Measurements from ENCODE around the gene TTLL6.
A peak's percentile ranks its signal among the peaks of the same experiment; 100 is the strongest.
"Not testable (repeated sequence)": the region's sequence is repeated elsewhere in the genome, so short reads cannot be mapped to it uniquely, and the experiment has no call there.

TTLL6 gene

DNA sequence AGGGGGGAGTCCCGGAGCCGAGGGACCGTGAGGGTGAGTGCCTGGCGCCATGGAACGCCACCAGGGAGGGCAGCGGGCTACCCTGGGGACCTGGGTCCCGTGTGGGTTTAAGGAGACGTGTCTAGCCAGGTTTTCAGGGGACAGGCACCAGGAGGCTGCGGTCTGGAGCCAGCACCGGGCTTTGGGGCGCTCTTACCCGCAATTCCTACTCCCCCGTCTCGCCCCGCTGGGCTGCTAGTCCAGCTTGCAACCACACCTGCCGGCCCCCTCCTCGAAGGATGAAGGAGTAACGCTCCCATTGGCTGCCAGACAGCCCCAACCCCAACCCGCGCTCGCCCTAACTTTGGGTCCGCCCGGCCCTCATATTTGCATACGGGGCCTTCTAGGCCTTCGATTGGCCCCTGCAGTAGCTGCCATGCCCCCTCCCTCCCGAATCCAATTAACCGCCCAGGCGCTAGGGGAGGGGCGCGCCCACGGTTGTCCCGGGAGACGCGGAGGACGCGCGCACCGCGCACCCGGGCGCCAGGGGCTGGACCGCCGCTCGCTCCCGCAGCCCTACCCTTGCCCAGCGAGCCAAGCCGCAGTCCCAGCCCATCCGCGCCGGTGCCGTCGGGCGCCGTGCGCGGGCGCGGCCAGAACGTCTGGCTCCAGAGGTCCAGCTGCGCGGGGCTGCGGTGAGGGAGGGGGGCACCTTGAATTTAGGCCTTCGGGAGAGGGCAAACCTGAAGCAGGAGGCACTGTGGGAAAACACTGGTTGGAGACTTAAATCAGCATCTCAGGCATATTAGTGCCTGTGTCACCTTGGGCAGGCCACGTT, at the start of gene TTLL6:
TTLL6 (minus strand) TSS at position 456 of the 817 bp plus-strand sequence; CDS start at position 299, 157 bp downstream.
- DNase-seq, result peak; percentile 82

DNA sequence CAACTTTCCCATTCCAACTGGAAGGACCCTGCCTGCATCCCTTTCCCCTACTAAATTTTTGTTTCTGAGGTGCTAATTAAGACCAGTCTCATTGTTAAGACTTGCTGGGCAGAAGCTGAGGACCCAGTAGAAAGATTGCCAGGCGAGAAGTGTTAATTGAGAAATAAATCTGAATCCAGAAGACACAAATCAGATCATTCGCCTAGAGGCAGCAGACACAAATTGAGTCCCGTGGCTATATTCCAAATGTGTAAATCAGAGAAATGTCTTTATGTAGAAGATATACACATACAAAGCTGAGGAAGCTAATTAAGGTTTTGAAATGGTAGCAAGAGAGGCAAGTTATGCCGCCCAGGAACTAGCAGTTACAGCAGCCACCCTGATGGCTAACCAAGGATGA, 43.4 kb upstream of the TTLL6 start:
- no peak for DNase-seq

DNA sequence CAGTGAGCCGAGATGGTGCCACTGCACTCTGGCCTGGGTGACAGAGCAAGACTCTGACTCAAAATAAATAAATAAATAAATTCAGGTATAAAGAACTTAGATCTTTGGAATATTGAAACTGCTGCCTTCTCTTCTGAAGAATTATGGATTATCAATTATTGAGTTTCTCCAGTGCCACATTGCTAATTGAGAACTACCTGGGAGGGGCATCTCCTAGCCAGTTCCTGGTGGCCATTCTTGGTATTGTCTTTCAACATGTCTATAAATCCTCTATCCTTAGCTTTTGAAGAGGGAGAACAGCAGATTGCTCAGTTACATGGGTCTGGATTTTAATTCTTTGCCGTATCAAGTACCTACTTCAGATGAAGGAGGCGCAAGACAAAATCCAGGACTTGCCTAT, 43.0 kb upstream of the TTLL6 start:
- no peak for DNase-seq

DNA sequence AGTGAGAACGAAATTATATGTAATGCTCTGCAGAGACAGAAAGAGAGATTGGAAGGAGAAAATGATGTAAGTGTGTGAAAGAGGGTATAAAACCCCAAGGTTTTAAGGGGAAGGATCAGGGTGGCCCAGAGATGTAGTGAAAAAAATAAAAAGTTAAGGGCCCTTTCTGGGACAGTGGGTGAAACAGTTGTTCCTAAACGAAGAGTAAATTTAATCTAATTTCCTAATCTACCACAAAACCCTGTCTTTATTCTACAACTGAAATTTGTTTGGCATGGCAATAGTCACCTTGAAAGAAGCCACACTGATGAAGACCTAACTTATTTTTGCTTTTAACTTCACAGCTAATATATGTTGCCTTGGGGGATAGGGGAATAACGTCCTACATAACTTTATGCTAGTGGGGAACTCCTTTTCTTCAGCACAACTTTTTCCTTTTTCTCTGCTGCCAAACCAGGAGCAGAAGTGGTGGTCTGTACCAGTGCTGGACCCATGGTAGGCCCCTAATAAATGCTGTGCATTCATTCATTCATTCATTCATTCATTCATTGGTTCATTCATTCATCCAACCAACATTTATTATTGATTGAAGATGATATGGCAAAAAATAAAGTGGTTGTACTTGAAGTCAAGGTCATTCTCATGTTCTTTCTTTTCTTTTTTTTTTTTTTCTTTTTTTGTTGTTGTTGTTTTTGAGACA, 39.2 kb upstream of the TTLL6 start:
- DNase-seq, result no peak

DNA sequence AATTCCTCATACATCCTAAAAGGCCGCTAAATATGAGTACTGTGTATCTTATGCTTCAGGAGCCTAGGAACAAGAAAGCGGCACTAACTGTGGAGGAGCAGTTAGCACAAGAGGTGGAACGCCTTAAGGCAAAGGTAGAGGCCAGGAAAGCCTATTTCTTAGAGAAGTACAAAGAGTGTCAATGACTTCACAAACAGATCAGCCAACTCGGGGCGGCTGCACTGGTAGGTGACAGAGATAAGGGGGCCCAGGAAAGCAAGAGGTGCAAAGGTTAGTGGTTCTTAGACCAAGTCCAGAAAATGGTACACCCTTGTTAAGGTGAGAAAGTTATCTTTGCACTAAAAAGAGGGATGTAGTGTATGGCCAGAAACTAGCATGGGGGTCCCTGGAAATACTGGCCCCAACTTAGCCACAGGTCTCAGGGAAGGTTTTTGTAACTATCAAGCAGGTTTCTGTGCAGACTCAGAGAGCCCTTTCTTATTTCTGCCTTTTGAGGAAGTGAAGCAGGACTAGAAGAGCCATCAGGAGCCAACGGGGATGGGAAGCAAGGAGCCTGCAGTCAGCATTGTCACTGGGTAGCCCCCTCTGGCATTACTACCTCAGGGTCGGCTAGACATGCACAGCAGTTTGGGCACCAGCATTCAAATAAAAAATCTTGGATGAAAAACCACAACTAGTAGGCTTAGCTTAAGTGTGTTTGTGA, 37.9 kb upstream of the TTLL6 start:
- no peak for DNase-seq

DNA sequence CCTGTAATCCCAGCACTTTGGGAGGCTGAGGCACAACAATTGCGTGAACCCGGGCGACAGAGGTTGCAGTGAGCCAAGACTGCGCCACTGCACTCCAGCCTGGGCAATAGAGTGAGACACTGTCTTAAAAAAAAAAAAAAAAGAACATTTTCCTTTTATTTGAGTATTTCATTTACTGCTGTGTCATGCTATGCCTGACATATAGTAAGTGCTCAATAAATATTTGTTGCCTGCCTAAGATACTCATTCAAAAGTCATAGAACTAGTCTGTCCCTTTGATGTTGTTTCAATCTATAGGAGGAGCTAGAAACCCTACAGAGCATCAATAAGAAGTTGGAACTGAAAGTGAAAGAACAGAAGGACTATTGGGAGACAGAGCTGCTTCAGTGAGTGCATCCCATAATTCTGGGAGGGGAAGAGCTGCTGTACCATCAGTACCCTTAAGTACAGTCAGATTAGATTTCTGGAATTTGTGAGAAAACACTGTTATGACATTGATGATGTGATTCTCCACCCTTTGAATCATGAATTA, 33.8 kb upstream of the TTLL6 start:
- DNase-seq, result no peak

DNA sequence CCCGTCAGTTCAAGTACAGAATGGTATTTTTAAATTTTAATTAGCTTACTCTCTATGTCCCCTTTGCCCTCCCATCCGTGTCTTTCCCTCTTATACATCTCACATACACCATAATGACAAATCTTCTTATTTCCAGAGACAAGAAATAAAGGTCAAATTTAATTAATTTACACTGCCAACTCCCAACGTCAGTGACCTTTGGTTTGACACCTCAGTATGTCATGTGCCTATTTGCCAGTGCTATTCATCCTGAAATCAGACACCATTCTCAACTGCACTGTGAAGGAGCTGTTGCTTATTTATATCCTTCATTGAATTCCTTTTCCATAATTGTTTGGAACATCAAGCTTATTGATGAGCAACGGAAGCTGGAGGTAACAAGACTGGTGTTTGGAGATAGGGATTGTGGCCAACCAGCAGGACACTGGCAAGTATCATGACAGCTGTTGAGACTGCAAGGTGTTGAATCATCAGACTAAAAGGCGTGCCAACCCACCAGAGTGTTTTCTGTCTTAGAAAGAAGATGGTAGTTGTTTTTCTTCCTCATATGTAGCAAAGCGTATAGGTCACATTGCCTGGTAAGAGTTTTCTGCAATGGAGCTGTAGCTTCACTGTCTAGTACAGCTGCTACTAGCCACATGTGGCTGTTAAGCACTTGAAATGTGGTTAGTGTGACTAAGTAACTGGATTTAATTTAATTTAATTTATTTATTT, 26.3 kb upstream of the TTLL6 start:
- DNase-seq, result no peak

DNA sequence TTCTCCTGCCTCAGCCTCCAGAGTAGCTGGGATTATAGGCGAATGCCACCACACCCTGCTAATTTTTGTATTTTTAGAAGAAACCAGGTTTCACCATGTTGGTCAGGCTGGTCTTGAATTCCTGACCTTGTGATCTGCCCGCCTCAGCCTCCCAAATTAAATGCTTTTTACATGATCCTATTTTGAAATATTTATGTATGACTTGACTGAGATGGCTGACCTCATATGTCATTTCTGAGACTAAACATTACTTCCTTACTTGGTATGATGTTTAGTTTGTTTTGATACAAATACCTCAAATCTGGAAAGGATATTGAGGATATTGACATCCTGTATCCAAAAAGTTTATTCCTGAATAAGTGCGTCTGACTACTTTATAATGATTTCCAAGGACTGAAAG, 25.7 kb upstream of the TTLL6 start:
- no peak for DNase-seq

DNA sequence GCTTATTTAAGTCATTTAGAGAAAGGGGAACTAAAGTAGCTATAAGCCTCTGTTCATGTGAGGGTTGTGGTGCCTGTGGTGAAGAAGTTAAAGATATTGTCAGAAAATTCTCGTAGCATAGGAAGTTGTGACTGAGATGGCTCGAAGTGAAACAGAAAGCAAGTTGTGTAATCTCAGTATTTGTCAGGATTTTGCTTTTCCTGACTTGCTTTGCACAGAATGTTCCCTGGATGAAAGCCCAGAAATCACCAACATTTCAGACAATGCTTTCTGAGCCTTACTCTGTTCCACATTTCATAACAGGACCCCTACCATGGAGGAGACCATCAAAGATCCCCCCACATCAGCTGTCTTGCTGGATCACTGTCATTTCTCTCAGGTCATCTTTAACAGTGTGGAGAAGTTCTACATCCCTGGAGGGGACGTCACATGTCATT, 24.4 kb upstream of the TTLL6 start:
- DNase-seq, result peak; percentile 63

DNA sequence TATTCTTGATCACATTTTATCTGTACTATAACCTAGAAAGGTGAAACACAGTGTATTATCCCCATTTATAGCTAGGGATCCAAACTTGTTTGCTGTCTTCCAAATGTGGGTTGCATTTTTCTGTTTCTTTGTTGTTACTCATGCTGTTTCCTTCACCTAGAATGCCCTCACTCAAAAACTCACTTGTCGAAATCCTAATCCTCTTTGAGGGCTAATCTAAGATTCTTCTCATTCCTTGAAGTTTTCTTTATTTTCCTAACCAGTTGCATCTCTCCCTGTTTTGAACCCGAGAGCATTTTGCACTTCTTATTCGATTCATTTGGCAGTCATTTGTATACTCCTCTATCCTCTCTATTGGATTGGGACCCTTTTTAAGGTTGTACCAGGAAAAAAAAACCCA, 23.4 kb upstream of the TTLL6 start:
- no peak for DNase-seq

DNA sequence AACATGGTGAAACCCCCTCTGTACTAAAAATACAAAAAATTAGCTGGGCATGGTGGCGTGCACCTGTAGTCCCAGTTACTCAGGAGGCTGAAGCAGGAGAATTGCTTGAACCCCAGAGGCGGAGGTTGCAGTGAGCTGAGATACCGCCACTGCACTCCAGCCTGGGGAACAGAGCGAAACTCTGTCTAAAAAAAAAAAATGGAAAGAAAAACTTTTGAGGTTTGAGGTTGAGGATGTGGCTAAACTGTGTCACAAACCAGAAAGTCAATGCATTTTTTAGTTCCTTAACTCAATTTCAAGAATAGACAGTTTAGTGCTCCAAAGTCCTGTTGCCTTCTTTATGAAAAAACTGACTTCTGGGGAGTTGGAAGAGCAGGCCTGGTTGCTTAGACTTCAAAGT, 20.4 kb upstream of the TTLL6 start:
- not testable (repeated sequence) for DNase-seq

DNA sequence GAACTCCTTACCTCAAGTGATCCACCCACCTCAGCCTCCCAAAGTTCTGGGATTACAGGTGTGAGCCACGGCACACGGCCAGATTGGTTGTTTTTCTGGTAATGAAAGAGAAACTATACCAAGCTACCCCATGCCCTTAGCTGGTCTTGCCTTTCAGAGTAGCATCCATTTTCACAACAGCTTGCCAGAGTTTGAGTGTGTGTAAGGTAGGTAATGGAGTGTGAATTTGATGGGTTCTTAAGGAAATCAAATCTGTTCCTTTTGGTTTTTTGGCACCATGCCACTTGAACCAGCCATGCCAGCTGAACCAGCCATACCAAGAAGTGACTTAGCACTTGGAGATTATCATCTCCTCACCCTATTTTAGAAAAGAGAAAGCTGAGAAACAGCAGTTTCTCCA, 18.9 kb upstream of the TTLL6 start:
- DNase-seq, result no peak

DNA sequence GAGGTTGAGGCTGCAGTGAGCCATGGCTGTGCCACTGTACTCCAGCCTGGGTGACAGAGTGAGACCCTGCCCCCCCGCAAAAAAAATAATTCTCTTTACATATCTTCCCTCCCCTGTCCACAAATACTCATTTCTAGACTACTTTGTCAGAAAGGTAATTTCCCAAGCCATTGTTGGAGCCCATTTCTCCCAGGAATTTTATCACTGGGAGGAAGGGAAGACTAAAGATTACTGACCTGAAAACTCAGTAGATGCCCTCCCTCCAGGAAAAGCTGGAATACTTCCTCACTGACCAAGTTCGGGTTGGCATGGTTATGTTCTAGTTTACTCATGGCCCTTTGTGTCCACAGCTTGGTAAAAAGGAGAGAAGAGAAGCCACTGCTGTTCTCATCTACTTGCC, 17.9 kb upstream of the TTLL6 start:
- no peak for DNase-seq

DNA sequence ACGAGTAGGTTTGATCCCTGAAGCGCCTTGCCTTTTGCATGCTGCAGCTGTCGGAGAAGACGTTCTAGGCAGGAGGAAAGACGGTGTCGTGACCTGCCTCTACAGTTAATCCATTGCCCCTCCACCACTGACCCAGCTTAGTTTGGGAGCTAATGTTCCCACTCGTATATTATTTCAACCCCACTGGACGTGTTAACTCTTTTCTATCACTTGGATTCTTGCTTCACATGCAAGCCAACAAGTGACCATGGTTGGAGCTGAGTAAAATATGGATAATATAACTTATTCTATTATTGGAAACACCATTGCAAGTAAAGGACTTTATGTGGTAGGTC, 14.5 kb upstream of the TTLL6 start:
- DNase-seq, result no peak

DNA sequence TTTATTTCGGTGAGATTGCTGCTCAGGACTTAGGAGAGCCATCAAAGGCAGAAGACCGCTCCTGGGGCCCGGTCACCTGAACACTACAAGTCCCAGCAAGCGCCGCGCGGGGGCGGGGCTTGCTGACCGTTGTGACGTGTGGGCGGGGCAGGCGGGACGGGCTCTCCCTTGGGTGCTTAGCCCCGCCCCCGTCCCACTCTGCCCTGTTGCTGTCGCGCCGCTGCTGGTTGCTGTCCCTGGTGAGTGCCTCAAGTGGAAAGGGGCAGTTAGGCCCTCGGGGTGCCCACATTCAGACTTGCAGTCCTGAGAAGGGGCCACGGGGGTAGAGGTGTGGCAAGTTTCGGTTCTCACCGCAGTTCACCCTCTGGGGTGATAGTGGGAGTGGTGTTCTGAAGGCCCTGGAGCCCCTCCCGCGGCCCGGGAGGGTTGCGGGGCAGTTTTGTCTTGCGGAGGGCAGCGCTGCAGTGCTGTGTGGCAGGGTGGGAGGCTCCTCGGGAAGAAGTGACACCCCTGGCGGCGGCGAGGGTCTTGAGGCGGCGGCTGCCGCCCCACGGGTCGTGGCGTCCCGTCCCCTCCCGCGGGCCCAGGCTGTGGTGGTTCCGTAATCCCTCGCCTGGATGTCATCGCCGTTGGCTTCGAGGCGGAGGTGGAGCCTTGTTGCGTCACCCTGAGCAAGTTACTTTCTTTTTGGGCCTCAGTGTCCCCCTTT, 14.0 kb upstream of the TTLL6 start, which contains the start of gene CALCOCO2:
CALCOCO2 (plus strand) TSS at position 196 of the 709 bp plus-strand sequence. CDS start 10,673 bp downstream, outside the sequence.
- DNase-seq, result peak; percentile 94

DNA sequence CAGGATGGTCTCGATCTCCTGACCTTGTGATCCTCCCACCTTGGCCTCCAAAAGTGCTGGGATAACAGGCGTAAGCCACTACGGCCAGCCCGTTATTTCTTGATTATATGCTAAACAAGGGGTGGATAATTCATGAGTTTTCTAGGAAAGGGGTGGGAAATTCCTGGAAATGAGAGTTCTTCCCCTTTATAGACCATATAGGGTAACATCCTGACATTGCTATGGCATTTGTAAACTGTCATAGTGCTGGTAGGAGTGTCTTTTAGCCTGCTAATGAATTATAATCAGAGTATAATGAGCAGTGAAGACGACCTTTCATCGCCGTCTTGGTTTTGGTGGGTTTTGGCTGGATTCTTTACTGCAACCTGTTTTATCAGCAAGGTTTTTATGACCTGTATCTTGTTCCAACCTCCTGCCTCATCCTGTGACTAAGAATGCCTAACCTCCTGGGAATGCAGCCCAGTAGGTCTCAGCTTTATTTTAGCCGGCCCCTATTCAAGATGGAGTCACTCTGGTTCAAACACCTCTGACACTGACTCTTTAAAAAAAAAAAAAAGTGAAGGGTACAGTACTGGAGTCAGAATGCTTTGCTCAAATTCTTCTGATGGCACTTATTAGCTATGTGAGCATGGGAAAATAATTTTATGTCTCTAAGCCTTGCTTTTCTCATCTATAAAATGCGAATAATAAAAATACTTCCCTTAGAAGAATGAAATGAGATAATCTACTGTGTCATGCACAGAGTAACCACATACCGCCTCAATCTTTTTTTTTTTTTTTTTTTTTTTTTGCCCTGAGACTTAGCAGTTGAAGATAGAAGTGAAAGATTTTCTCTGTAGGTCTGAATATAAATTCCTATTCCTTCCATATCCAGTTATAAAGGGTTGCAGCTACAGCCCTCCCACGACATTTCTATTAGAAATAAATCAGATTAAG, 8.7 kb upstream of the TTLL6 start:
- no peak for DNase-seq

DNA sequence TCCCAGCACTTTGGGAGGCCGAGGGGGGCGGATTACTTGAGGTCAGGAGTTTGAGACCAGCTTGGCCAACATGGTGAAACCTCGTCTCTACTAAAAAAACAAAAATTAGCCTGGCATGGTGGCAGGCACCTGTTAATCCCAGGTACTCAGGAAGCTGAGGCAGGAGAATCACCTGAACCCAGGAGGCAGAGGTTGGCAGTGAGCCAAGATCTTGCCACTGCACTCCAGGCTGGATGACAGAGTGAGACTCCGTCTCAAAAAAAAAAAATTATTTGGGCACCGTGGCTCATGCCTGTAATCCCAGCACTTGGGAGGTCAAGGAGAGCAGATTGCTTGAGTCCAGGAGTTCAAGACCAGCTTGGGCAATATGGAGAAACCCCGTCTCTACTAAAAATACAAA, 3.9 kb upstream of the TTLL6 start:
- not testable (repeated sequence) for DNase-seq

DNA sequence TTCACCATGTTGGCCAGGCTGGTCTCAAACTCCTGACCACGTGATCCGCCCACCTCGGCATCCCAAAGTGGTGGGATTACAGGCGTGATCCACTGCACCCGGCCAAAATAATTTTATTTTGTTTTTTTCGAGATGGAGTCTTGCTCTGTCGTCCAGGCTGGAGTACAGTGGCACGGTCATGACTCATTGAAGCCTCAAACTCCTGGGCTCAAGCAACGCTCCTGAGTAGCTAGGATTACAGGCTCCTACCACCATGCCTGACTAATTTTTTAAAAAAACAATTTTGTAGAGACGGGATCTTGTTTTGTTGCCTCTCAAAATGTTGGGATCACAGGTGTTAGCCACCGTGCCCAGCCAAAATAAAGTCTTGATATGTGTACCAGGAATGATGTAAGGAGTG, 2.4 kb upstream of the TTLL6 start:
- DNase-seq, result no peak

DNA sequence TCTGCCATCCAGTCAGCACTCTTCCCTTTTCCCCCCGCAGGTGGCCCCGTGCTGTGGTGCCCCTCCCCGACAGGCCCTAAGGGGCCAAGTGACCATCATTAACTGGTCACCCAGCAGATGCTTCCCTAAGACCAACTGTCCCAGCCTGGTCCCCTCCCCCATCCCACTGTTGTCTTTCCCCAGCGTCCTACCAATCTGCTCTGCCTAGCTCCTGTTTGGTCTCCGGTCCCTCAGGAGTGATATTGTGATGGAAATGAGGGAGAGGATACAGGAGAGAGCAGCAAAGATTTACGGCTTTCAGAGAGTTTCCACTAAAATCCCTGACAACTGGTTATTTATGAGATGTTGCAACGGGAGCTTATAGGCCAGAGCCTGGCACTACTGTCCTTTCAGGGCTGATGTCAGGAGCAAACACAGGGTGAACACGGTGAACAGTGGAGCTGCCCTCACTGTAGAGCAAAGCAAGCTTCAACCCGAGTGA, 1.4 kb upstream of the TTLL6 start:
- DNase-seq, result no peak

DNA sequence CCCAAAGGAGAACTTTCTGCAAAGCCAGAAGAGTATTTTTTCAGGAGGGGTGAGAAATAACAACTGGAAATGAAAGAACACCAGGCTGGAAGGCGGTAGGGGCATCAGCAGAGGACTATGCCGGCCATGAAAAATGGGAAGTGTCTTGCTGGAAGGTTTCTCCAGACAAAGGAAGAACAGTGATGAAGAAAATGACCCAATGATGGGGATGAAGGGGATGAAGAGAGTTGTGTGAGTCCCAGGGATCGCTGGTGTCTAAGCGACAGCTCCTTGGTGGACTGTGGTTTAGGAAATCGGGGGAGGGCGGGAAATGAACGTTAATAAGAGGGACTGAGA, 623 bp downstream of the TTLL6 start:
- DNase-seq, result no peak

DNA sequence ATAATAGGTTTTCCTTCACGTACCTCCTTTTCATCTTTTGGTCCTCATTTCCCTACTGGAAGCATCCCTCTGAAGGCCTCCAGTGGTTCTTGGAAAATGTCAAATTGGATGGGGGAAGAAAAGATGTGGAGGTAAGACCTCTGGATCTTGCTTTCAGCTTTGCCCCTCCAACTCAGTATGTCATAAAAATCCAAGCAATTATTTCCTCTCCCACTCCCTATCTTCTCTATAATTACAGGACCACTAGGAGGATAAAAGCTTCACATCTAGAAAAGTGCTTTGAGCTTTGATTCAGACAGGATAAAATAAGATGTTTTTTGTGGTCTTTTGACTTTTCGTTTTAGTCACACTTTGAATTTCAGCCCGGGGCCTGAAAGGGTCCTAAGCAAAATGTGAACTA, 1.7 kb downstream of the TTLL6 start:
- no peak for DNase-seq
